WTC11 (cell line): Measurements from ENCODE around the gene ARHGAP15. TPM values are rescaled to one million over a fixed set of nuclear protein-coding genes. Genes with fewer than 3 reads are reported as not detected.
A peak's percentile ranks its signal among the peaks of the same experiment; 100 is the strongest.

ENCODE experiments used
- ATAC-seq: fragments of 200-7000 bp; cut with Tn5 transposase; 2 replicates; pipeline ENCODE4 v1.10.0; 2021; ENCODE audit warnings: mild to moderate bottlenecking, moderate library complexity
- CTCF ChIA-PET: fragments of 300-600 bp; sonication (Branson Sonifier 250); formaldehyde crosslinking; loops from one replicate; lab custom pipeline; 2021; ENCODE audit warnings: antibody characterized with exemption; lab: Charles Lee
- POLR2A ChIA-PET: fragments of 350-600 bp; sonication (Branson Sonifier 250); formaldehyde crosslinking; loops from one replicate; lab custom pipeline; 2021; ENCODE audit warnings: antibody characterized with exemption; lab: Charles Lee
- DNase-seq: peaks from one replicate; pipeline ENCODE4 v3.0.0; 2021; ENCODE audit warnings: low spot score
- H3K27ac Mint-ChIP-seq: 2 replicates; pipeline ENCODE4 v1.8.0; 2021; ENCODE audit warnings: mixed read lengths
- H3K27me3 Mint-ChIP-seq: 2 replicates; pipeline ENCODE4 v1.8.0; 2021; ENCODE audit warnings: low read depth, mild to moderate bottlenecking, moderate library complexity, mixed read lengths
- H3K36me3 Mint-ChIP-seq: 2 replicates; pipeline ENCODE4 v1.8.0; 2021; ENCODE audit warnings: mixed read lengths
- H3K4me1 Mint-ChIP-seq: 2 replicates; pipeline ENCODE4 v1.8.0; 2022; ENCODE audit warnings: mixed read lengths
- H3K4me3 Mint-ChIP-seq: 2 replicates; pipeline ENCODE4 v1.8.0; 2021; ENCODE audit warnings: mild to moderate bottlenecking, moderate library complexity, mixed read lengths
- H3K9me3 Mint-ChIP-seq: 2 replicates; pipeline ENCODE4 v1.8.0; 2021; ENCODE audit warnings: mixed read lengths
- ATF3 ChIP-seq: sonication (generic); formaldehyde crosslinking; conservative IDR thresholded peaks from 2 replicates; pipeline ENCODE4 v1.8.1; 2022; ENCODE audit warnings: mild to moderate bottlenecking, missing genetic modification reagents
- ATF6 ChIP-seq: sonication (generic); formaldehyde crosslinking; IDR thresholded peaks from 2 replicates; pipeline ENCODE4 v1.8.1; 2023; ENCODE audit warnings: mild to moderate bottlenecking, missing genetic modification reagents
- CDX4 ChIP-seq: fragments of 250-450 bp; sonication (Bioruptor Pico); IDR thresholded peaks from 2 replicates; pipeline ENCODE4 v1.9.0; 2021; ENCODE audit warnings: moderate library complexity, mild to moderate bottlenecking, inconsistent platforms, borderline replicate concordance
- E2F4 ChIP-seq: sonication (generic); formaldehyde crosslinking; IDR thresholded peaks from 2 replicates; pipeline ENCODE4 v1.8.1; 2022; ENCODE audit warnings: low read depth, mild to moderate bottlenecking, moderate library complexity, missing genetic modification reagents, borderline replicate concordance
- ESRRA ChIP-seq: sonication (generic); formaldehyde crosslinking; IDR thresholded peaks from 2 replicates; pipeline ENCODE4 v1.8.1; 2022; ENCODE audit warnings: mild to moderate bottlenecking, missing genetic modification reagents, borderline replicate concordance
- FOXK1 ChIP-seq: sonication (generic); formaldehyde crosslinking; IDR thresholded peaks from 2 replicates; pipeline ENCODE4 v1.8.0; 2022; ENCODE audit warnings: mild to moderate bottlenecking, moderate library complexity, missing genetic modification reagents
- MLX ChIP-seq: sonication (generic); formaldehyde crosslinking; IDR thresholded peaks from 2 replicates; pipeline ENCODE4 v1.8.1; 2023; ENCODE audit warnings: mild to moderate bottlenecking, missing genetic modification reagents, moderate library complexity
- MXD4 ChIP-seq: fragments of 250-450 bp; sonication (Bioruptor Pico); IDR thresholded peaks from 2 replicates; pipeline ENCODE4 v1.8.0; 2021; ENCODE audit warnings: mild to moderate bottlenecking, moderate library complexity, borderline replicate concordance
- NR1H2 ChIP-seq: sonication (generic); formaldehyde crosslinking; IDR thresholded peaks from 2 replicates; pipeline ENCODE4 v1.9.0; 2021; ENCODE audit warnings: mild to moderate bottlenecking, moderate library complexity, missing genetic modification reagents
- RORB ChIP-seq: fragments of 250-450 bp; sonication (Bioruptor Pico); IDR thresholded peaks from 2 replicates; pipeline ENCODE4 v1.9.0; 2021; ENCODE audit warnings: mild to moderate bottlenecking
- SMAD4 ChIP-seq: sonication (generic); formaldehyde crosslinking; IDR thresholded peaks from 2 replicates; pipeline ENCODE4 v1.8.0; 2022; ENCODE audit warnings: mild to moderate bottlenecking, missing genetic modification reagents
- SOX15 ChIP-seq: fragments of 250-450 bp; sonication (Bioruptor Pico); IDR thresholded peaks from 2 replicates; pipeline ENCODE4 v1.9.0; 2021; ENCODE audit warnings: mild to moderate bottlenecking
- SP1 ChIP-seq: sonication (generic); formaldehyde crosslinking; conservative IDR thresholded peaks from 2 replicates; pipeline ENCODE4 v1.8.1; 2022; ENCODE audit warnings: missing genetic modification reagents
- TCF7 ChIP-seq: sonication (generic); formaldehyde crosslinking; IDR thresholded peaks from 2 replicates; pipeline ENCODE4 v1.8.0; 2022; ENCODE audit warnings: mild to moderate bottlenecking, low read depth, missing genetic modification reagents, moderate library complexity
- ZBTB43 ChIP-seq: sonication (generic); formaldehyde crosslinking; IDR thresholded peaks from 2 replicates; pipeline ENCODE4 v1.8.1; 2023; ENCODE audit warnings: mild to moderate bottlenecking, missing genetic modification reagents
- ZNF416 ChIP-seq: fragments of 250-450 bp; sonication (Bioruptor Pico); IDR thresholded peaks from 2 replicates; pipeline ENCODE4 v1.9.0; 2021; ENCODE audit warnings: mild to moderate bottlenecking, inconsistent platforms
- total RNA-seq: library from RNA; stranded (reverse); gene quantifications from 3 replicates; pipeline ENCODE4 v1.2.3, GENCODE V29; 2021
- TF ChIP-seq, protein P1 (sequence below): sonication (generic); formaldehyde crosslinking; IDR thresholded peaks from 2 replicates; pipeline ENCODE4 v1.8.0; 2023; ENCODE audit warnings: mild to moderate bottlenecking, missing genetic modification reagents

ARHGAP15 gene
- total RNA-seq, 1 experiment from 2014 or later, result 0.28 TPM

- TF ChIP-seq RORB (CRISPR knock-in tag) (no peak), SP1 (CRISPR knock-in tag) (no peak), FOXK1 (CRISPR knock-in tag) (no peak), E2F4 (no peak), ZNF416 (no peak), MLX (CRISPR knock-in tag) (no peak), TCF7 (CRISPR knock-in tag) (no peak)
Measured at GRCh38 chr2:143294068-143294467, 164.8 kb downstream of the ARHGAP15 start (continued).

DNA sequence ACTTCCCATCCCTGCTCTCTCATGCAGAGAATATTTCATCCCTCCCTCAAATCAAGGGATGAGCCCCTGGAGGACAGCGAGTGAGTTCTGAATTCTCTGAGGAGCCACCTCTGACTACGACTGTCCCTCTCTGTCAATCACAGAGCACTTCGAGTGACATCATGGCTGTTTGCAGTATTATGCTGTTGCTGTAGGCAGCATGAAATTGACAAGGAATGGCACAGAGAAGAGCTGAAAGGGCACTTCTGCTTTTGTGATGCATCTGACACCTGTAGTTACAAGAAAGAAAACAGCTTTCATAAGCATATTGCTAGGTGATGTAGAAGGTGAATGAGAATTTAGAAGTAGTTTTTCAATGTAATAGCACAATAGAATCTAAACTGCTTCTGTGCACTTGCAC is 166.9 kb downstream of the ARHGAP15 start:
- ChIA-PET POLR2A (no interaction called here), CTCF (interaction anchor here (0.6 to 0.7 kb wide), 2 partner anchors 12 to 269 kb away, joined by 3 read pairs; no protein-coding TSS in a partner anchor)
- Mint-ChIP-seq H3K27ac (no peak overlapping the region), H3K4me1 (peaks cover 5% of the 10 kb centered on the region), H3K4me3 (no peak overlapping the region), H3K9me3 (no peaks in the 10 kb centered on the region), H3K27me3 (no peaks in the 10 kb centered on the region), H3K36me3 (no peaks in the 10 kb centered on the region)
- DNase-seq (no peak), ATAC-seq (peak; percentile 48)
- TF ChIP-seq, protein P1, sequence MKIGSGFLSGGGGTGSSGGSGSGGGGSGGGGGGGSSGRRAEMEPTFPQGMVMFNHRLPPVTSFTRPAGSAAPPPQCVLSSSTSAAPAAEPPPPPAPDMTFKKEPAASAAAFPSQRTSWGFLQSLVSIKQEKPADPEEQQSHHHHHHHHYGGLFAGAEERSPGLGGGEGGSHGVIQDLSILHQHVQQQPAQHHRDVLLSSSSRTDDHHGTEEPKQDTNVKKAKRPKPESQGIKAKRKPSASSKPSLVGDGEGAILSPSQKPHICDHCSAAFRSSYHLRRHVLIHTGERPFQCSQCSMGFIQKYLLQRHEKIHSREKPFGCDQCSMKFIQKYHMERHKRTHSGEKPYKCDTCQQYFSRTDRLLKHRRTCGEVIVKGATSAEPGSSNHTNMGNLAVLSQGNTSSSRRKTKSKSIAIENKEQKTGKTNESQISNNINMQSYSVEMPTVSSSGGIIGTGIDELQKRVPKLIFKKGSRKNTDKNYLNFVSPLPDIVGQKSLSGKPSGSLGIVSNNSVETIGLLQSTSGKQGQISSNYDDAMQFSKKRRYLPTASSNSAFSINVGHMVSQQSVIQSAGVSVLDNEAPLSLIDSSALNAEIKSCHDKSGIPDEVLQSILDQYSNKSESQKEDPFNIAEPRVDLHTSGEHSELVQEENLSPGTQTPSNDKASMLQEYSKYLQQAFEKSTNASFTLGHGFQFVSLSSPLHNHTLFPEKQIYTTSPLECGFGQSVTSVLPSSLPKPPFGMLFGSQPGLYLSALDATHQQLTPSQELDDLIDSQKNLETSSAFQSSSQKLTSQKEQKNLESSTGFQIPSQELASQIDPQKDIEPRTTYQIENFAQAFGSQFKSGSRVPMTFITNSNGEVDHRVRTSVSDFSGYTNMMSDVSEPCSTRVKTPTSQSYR (CRISPR knock-in tag), result no peak
- no peak for TF ChIP-seq ATF6 (CRISPR knock-in tag)
- no peak for TF ChIP-seq MXD4 (CRISPR knock-in tag)

GRCh38 chr2:143297182-143297581 is 168.0 kb downstream of the ARHGAP15 start:
- ChIA-PET CTCF (no interaction called here), POLR2A (no interaction called here)
- DNase-seq, result no peak
- no peak for ATAC-seq
- H3K4me1 Mint-ChIP-seq, result peaks cover 5% of the 10 kb centered on the region
- H3K9me3 Mint-ChIP-seq, result no peaks in the 10 kb centered on the region
- H3K27ac Mint-ChIP-seq, result no peak overlapping the region
- no peak overlapping the region for H3K4me3 Mint-ChIP-seq
- H3K27me3 Mint-ChIP-seq, result no peaks in the 10 kb centered on the region
- H3K36me3 Mint-ChIP-seq, result no peaks in the 10 kb centered on the region
- no peak for TF ChIP-seq SMAD4 (CRISPR knock-in tag)
- no peak for TF ChIP-seq MLX (CRISPR knock-in tag)
- no peak for TF ChIP-seq SOX15 (CRISPR knock-in tag)
- no peak for TF ChIP-seq NR1H2 (CRISPR knock-in tag)
- TF ChIP-seq ATF6 (CRISPR knock-in tag), result no peak
- no peak for TF ChIP-seq FOXK1 (CRISPR knock-in tag)
- TF ChIP-seq ATF3 (CRISPR knock-in tag), result no peak
- TF ChIP-seq, protein P1 (CRISPR knock-in tag), result no peak
- no peak for TF ChIP-seq CDX4 (CRISPR knock-in tag)
- no peak for TF ChIP-seq MXD4 (CRISPR knock-in tag)
- TF ChIP-seq ESRRA (CRISPR knock-in tag), result no peak
- TF ChIP-seq ZBTB43 (CRISPR knock-in tag), result no peak
